GM12878 (cell line): ENCODE data around the gene ANTKMT. TPM values are rescaled to one million over a fixed set of nuclear protein-coding genes. Genes with fewer than 3 reads are reported as not detected.

ENCODE experiments used
- ATAC-seq: fragments of 200-7000 bp; cut with Tn5 transposase; 3 replicates; pipeline ENCODE4 v1.9.1; 2020; ENCODE audit warnings: mild to moderate bottlenecking, moderate library complexity
- BruUV-seq: library from RNA; stranded (reverse); fragments of 400-500 nt; replicated peaks from 2 replicates; lab custom pipeline; 2021; lab: Mats Ljungman, UMichigan
- CTCF ChIA-PET: fragments of 300-600 bp; sonication (Branson Sonifier 250); formaldehyde crosslinking; extraction: SDS; loops from one replicate; lab custom pipeline; 2021; ENCODE audit warnings: inconsistent platforms; lab: Yijun Ruan, JAX
- POLR2A ChIA-PET: fragments of 350-600 bp; formaldehyde crosslinking; extraction: SDS; loops from one replicate; lab custom pipeline; 2021; ENCODE audit warnings: inconsistent platforms; lab: Charles Lee
- RAD21 ChIA-PET: fragments of 300-600 bp; sonication (Branson Sonifier 250); formaldehyde crosslinking; loops from one replicate; lab custom pipeline; 2023; ENCODE audit warnings: antibody characterized with exemption; ENCODE audit not compliant: unreplicated experiment; lab: Charles Lee
- SMC1A ChIA-PET: fragments of 300-600 bp; sonication (Branson Sonifier 250); formaldehyde crosslinking; loops from one replicate; lab custom pipeline; 2023; ENCODE audit not compliant: unreplicated experiment, uncharacterized antibody; lab: Charles Lee
- DNase-seq: peaks from one replicate; pipeline ENCODE4 v3.0.0-alpha.2; 2011; ENCODE audit warnings: low read depth, low spot score
- FAIRE-seq: peaks from 3 replicates; lab custom pipeline; 2011; peaks lifted over from hg19 to GRCh38; lab: Jason Lieb, UNC
- H2AFZ ChIP-seq: 2 replicates; pipeline ENCODE4 v1.6.0; 2011; ENCODE audit warnings: low read depth, low read length, control low read depth; ENCODE audit not compliant: control insufficient read depth
- H3K27ac ChIP-seq: 2 replicates; pipeline ENCODE4 v1.5.1; 2011; ENCODE audit warnings: control low read depth; ENCODE audit not compliant: control insufficient read depth, insufficient read depth
- H3K27me3 ChIP-seq, 2 experiments: replicated peaks in 1 of 2; 2 replicates each; pipeline versions ENCODE4 v1.6.0 to v1.6.1; 2011; ENCODE audit warnings: low read length in 1 of 2; ENCODE audit not compliant: control insufficient read depth in 2 of 2, insufficient read depth in 2 of 2
- H3K36me3 ChIP-seq, 2 experiments: 2 replicates each; pipeline ENCODE4 v1.5.1; 2011; ENCODE audit warnings: low read length in 1 of 2; ENCODE audit not compliant: control insufficient read depth in 2 of 2, insufficient read depth in 2 of 2
- H3K4me1 ChIP-seq: 2 replicates; pipeline ENCODE4 v1.6.1; 2011; ENCODE audit warnings: mild to moderate bottlenecking, low read length, moderate library complexity, mixed read lengths; ENCODE audit not compliant: control insufficient read depth, insufficient read depth
- H3K4me2 ChIP-seq: 2 replicates; pipeline ENCODE4 v1.6.0; 2011; ENCODE audit warnings: control low read depth; ENCODE audit not compliant: control insufficient read depth, insufficient read depth
- H3K4me3 ChIP-seq: fragments of 200-600 bp; sonication (generic); 2 replicates; pipeline ENCODE4 v1.5.1; 2016
- H3K79me2 ChIP-seq: 2 replicates; pipeline ENCODE4 v1.6.0; 2011; ENCODE audit warnings: low read length; ENCODE audit not compliant: control insufficient read depth, insufficient read depth
- H3K9ac ChIP-seq: 2 replicates; pipeline ENCODE4 v1.8.0; 2011; ENCODE audit warnings: low read length, control low read depth, mixed read lengths; ENCODE audit not compliant: control insufficient read depth, insufficient read depth
- H3K9me3 ChIP-seq: replicated peaks from 3 replicates; pipeline ENCODE4 v1.5.1; 2011; ENCODE audit warnings: mild to moderate bottlenecking, low read length; ENCODE audit not compliant: control insufficient read depth, insufficient read depth
- H4K20me1 ChIP-seq: 2 replicates; pipeline ENCODE4 v1.6.0; 2011; ENCODE audit not compliant: control insufficient read depth, insufficient read depth
- ATF7 ChIP-seq: fragments of 450-650 bp; IDR thresholded peaks from 2 replicates; pipeline ENCODE4 v1.6.1; 2016; ENCODE audit warnings: low read depth, mild to moderate bottlenecking
- BMI1 ChIP-seq: fragments of 450-650 bp; IDR thresholded peaks from 2 replicates; pipeline ENCODE4 v1.6.1; 2016; ENCODE audit warnings: mild to moderate bottlenecking, moderate library complexity, borderline replicate concordance
- CBX3 ChIP-seq: fragments of 200-600 bp; sonication (generic); IDR thresholded peaks from 2 replicates; pipeline ENCODE4 v1.6.1; 2016; ENCODE audit warnings: low read depth, borderline replicate concordance
- CTCF ChIP-seq, 3 experiments: IDR thresholded peaks in 2 of 3; conservative IDR thresholded peaks in 1 of 3; 2 replicates each; pipeline ENCODE4 v1.5.1; 2011; ENCODE audit warnings: low read depth in 3 of 3, low read length in 3 of 3, mild to moderate bottlenecking in 3 of 3, control low read depth in 2 of 3, moderate library complexity in 2 of 3, inconsistent platforms in 1 of 3, mixed read lengths in 1 of 3; ENCODE audit not compliant: control insufficient read depth in 2 of 3, insufficient read depth in 1 of 3; ENCODE audit errors: extremely low read depth in 1 of 3
- IRF4 ChIP-seq: IDR thresholded peaks from 2 replicates; pipeline ENCODE4 v1.6.1; 2011; ENCODE audit warnings: low read depth, low read length
- JUNB ChIP-seq: IDR thresholded peaks from 2 replicates; pipeline ENCODE4 v1.6.1; 2016; ENCODE audit warnings: antibody characterized with exemption, mild to moderate bottlenecking
- MAX ChIP-seq: IDR thresholded peaks from 2 replicates; pipeline ENCODE4 v1.6.1; 2012; ENCODE audit warnings: low read depth, low read length, improper control_type of control experiment
- MEF2B ChIP-seq: fragments of 450-650 bp; IDR thresholded peaks from 2 replicates; pipeline ENCODE4 v1.6.1; 2018; ENCODE audit warnings: mild to moderate bottlenecking, moderate library complexity; ENCODE audit not compliant: partially characterized antibody, poor library complexity, severe bottlenecking
- MXI1 ChIP-seq: fragments of 150-350 bp; IDR thresholded peaks from 2 replicates; pipeline ENCODE4 v1.6.1; 2011; ENCODE audit warnings: low read depth, mild to moderate bottlenecking, inconsistent platforms, low read length, improper control_type of control experiment
- NFXL1 ChIP-seq: fragments of 450-650 bp; IDR thresholded peaks from 2 replicates; pipeline ENCODE4 v1.6.1; 2017; ENCODE audit warnings: antibody characterized with exemption, mild to moderate bottlenecking, borderline replicate concordance
- PAX5 ChIP-seq: IDR thresholded peaks from 2 replicates; pipeline ENCODE4 v1.6.1; 2011; ENCODE audit warnings: low read depth, low read length, borderline replicate concordance
- POLR2A ChIP-seq: IDR thresholded peaks from 2 replicates; pipeline ENCODE4 v1.6.1; 2011; ENCODE audit warnings: low read depth, mild to moderate bottlenecking, low read length
- RAD21 ChIP-seq: IDR thresholded peaks from 2 replicates; pipeline ENCODE4 v1.6.1; 2011; ENCODE audit warnings: mild to moderate bottlenecking, low read depth, low read length, moderate library complexity; ENCODE audit not compliant: insufficient read depth
- RB1 ChIP-seq: fragments of 450-650 bp; formaldehyde crosslinking; IDR thresholded peaks from 2 replicates; pipeline ENCODE4 v1.6.1; 2017; ENCODE audit warnings: mild to moderate bottlenecking, borderline replicate concordance
- TCF12 ChIP-seq: IDR thresholded peaks from 2 replicates; pipeline ENCODE4 v1.6.1; 2011; ENCODE audit warnings: low read depth, mild to moderate bottlenecking, low read length
- TCF3 ChIP-seq: IDR thresholded peaks from 2 replicates; pipeline ENCODE4 v1.6.1; 2012; ENCODE audit warnings: low read depth, mild to moderate bottlenecking, low read length, borderline replicate concordance; ENCODE audit not compliant: insufficient read depth
- ZBTB33 ChIP-seq: fragments of 450-650 bp; IDR thresholded peaks from 2 replicates; pipeline ENCODE4 v1.6.1; 2017; ENCODE audit warnings: mild to moderate bottlenecking
- ZNF274 ChIP-seq: IDR thresholded peaks from one replicate; pipeline ENCODE4 v1.8.0; 2011; ENCODE audit not compliant: insufficient read length, insufficient read depth
- WGBS: methylation state at CpG from one replicate; pipeline ENCODE4 v1.1.6; 2016; ENCODE audit warnings: low lambda C conversion rate; ENCODE audit not compliant: insufficient replicate concordance, insufficient coverage; ENCODE audit errors: missing lambda C conversion rate; 5-methylcytosine and 5-hydroxymethylcytosine counted together
- in situ Hi-C: fragments of 300-500 bp; cut with MboI; formaldehyde crosslinking; loops from 9 replicates; pipeline ENCODE4 v1.14.3; 2018; ENCODE audit warnings: mixed read lengths
- intact Hi-C: fragments of 100-400 bp; cut with micrococcal nuclease; formaldehyde crosslinking; loops from one replicate; pipeline ENCODE4 v1.14.2; 2022; ENCODE audit not compliant: unreplicated experiment
- polyA plus RNA-seq, 11 experiments: library from polyadenylated mRNA; depleted of rRNA in 4 of 11; unstranded in 6 of 11; stranded (reverse) in 5 of 11; fragments of >200 nt; fragmentation: Nextera tagmentation in 4 of 11; fragmentation: Illumina TruSeq in 1 of 11; extraction: Ambion mirVana in 4 of 11; extraction: Trizol in 1 of 11; gene quantifications; 1 replicate in 1 of 11; 2 replicates in 10 of 11; pipeline versions ENCODE4 v1.2.1 to v1.2.3, GENCODE V29; 2011 to 2016; ENCODE audit warnings: inconsistent platforms in 2 of 11, missing spikeins in 2 of 11, low read depth in 1 of 11
- total RNA-seq, 4 experiments: library from RNA; depleted of rRNA in 3 of 4; stranded (reverse); fragments of >200 nt in 3 of 4; fragmentation: Illumina TruSeq in 1 of 4; extraction: Trizol in 1 of 4; gene quantifications; 2 replicates each; pipeline versions ENCODE4 v1.2.1 to v1.2.3, GENCODE V29; 2013 to 2021

ANTKMT gene
- total and polyA plus RNA-seq, 10 of the 15 experiments (the other 5 are each of a cell fraction or from before 2014, with no cell fraction given): 0.58 to 60.5 (median 25.8) TPM

GRCh38 chr16:726438-727290 lies 5.7 kb downstream of the ANTKMT start, which contains the start of the genes CCDC78 and HAGHL (continued):
- TF ChIP-seq PAX5 (no peak), TCF12 (0 out of 2 replicates have a peak, but pooled peaks have one; percentile 3), CBX3 (no peak), RB1 (peak; percentile 36; the same call in 1 of the 2 replicates), CTCF (IDR thresholded peaks at IDR 0.05 in 2 of 3, conservative IDR thresholded peaks at IDR 0.05 in 1 of 3; ENCODE audit: control insufficient read depth in 2 of 3, extremely low read depth in 1 of 3, insufficient read depth in 1 of 3, low read depth in 3 of 3, low read length in 3 of 3) (no peak)

- in situ Hi-C loops: no loop called here
- no peaks in the 10 kb centered on the region for H3K9me3 ChIP-seq
- SMC1A ChIA-PET: no interaction called here
- 1% methylated on average over 56 of the region's 61 CpGs for WGBS
- H2AFZ ChIP-seq: peak overlapping the region; percentile 37
- H3K4me3 ChIP-seq: peak overlapping the region; percentile 87
- POLR2A ChIA-PET: interaction anchor here (1.1 to 6.3 kb wide), 4 partner anchors 8 to 91 kb away, joined by 3 to 60 read pairs (median 7); partner anchors contain the start of gene CIAO3
- H3K79me2 ChIP-seq: no peaks in the 10 kb centered on the region; the same call in 1 of the 2 replicates
- peak; percentile 18 for FAIRE-seq
- peak overlapping the region; percentile 74 for H3K27ac ChIP-seq
- H3K36me3 ChIP-seq: peaks cover 0 to 2% of the 10 kb centered on the region in 2 experiments; a peak in 3 of 4 replicates
- ATAC-seq: peak; percentile 33
- CTCF ChIA-PET: no interaction called here
- TSS peak; percentile 68 for BruUV-seq
- no peaks in the 10 kb centered on the region for H3K27me3 ChIP-seq
- H3K9ac ChIP-seq: peak overlapping the region; percentile 73
- no peak for DNase-seq
- peak overlapping the region; percentile 100 for H3K4me2 ChIP-seq
- RAD21 ChIA-PET: interaction anchor here (0.7 to 1.2 kb wide), 4 partner anchors 7 to 996 kb away, joined by 3 to 8 read pairs (median 4); partner anchors contain the start of genes CHTF18 and RPUSD1
- intact Hi-C loops: no loop called here
- H4K20me1 ChIP-seq: no peaks in the 10 kb centered on the region
- peaks cover 13% of the 10 kb centered on the region for H3K4me1 ChIP-seq
- TF ChIP-seq BMI1 (no peak), MEF2B (no peak), JUNB (no peak), ATF7 (no peak), NFXL1 (no peak), ZNF274 (no peak), POLR2A (no peak), MXI1 (no peak), TCF3 (no peak), MAX (no peak; the same call in 1 of the 2 replicates), ZBTB33 (no peak), IRF4 (no peak), RAD21 (no peak)
Measured at GRCh38 chr16:727291-727977, 6.5 kb downstream of the ANTKMT start.
